Measurements from ENCODE around the gene SHFL. TPM values are rescaled to one million over a fixed set of nuclear protein-coding genes. Genes with fewer than 3 reads are reported as not detected.
A peak's percentile ranks its signal among the peaks of the same experiment; 100 is the strongest.

Gene SHFL
- total RNA-seq, 4 donors from 2014 or later, result 39.9 to 125 (median 62.7) TPM

DNA sequence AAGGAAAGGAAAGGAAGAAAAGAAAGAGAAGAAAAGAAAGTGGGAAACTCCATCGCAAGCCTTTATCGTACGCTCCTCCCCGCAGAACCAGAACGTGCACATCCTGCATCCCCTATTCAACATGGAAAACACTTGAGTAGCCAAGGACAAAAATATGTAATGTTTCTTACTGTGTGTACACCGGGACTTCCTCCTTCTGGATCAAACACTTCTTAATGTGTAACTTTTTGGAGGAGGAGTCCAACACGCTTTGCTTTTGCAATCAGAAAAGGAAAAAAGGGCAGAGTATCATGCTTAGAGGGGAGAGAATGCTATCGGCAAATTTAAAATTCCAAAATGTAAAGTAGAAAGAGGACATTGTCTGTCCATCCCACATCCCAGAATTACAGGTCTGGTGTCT, 7.8 kb upstream of the SHFL start:
- H3K4me1 ChIP-seq, result no peaks in the 10 kb centered on the region
- H3K27ac ChIP-seq, result no peak overlapping the region
- no peak overlapping the region for H3K4me3 ChIP-seq

DNA sequence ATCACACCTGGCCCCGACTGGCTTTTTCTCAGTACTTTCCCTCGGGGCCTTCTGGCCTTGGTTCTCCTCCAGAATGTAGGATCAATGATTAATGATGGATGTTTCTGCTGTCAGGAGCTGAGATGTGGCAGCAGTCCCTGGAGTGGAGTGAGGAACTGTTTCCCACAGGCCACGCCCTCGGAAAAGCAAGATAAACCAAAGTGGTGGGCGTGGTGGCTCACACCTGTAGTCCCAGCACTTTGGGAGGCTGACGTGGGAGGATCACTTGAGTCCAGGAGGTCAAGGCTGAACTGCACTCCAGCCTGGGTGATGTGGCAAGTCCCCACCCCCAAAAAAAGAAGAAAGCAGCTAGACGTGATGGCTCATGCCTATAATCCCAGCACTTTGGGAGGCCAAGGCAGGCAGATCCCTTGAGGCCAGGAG, 7.1 kb upstream of the SHFL start:
- H3K27ac ChIP-seq, result no peak overlapping the region
- peaks cover 0 to 2% (median under 1%) of the 10 kb centered on the region in 4 donors for H3K9me3 ChIP-seq
- TF ChIP-seq, protein P1, sequence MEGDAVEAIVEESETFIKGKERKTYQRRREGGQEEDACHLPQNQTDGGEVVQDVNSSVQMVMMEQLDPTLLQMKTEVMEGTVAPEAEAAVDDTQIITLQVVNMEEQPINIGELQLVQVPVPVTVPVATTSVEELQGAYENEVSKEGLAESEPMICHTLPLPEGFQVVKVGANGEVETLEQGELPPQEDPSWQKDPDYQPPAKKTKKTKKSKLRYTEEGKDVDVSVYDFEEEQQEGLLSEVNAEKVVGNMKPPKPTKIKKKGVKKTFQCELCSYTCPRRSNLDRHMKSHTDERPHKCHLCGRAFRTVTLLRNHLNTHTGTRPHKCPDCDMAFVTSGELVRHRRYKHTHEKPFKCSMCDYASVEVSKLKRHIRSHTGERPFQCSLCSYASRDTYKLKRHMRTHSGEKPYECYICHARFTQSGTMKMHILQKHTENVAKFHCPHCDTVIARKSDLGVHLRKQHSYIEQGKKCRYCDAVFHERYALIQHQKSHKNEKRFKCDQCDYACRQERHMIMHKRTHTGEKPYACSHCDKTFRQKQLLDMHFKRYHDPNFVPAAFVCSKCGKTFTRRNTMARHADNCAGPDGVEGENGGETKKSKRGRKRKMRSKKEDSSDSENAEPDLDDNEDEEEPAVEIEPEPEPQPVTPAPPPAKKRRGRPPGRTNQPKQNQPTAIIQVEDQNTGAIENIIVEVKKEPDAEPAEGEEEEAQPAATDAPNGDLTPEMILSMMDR (IDR thresholded peaks at IDR 0.05), result no peak
- no peak for TF ChIP-seq POLR2A (IDR thresholded peaks at IDR 0.05)
- DNase-seq, result no peak
- H3K27me3 ChIP-seq, result no peaks in the 10 kb centered on the region
- no peak overlapping the region for H3K4me3 ChIP-seq
- no peaks in the 10 kb centered on the region for H3K4me1 ChIP-seq
- no peaks in the 10 kb centered on the region for H3K36me3 ChIP-seq

More for the DNA sequence above, 7.8 kb upstream of the SHFL start:
- TF ChIP-seq POLR2A (IDR thresholded peaks at IDR 0.05), result no peak
- TF ChIP-seq, protein P1 (IDR thresholded peaks at IDR 0.05), result no peak
- H3K27me3 ChIP-seq, result no peaks in the 10 kb centered on the region
- no peaks in the 10 kb centered on the region for H3K36me3 ChIP-seq
- DNase-seq, result no peak
- peaks cover 0 to 8% (median 3%) of the 10 kb centered on the region in 4 donors for H3K9me3 ChIP-seq

DNA sequence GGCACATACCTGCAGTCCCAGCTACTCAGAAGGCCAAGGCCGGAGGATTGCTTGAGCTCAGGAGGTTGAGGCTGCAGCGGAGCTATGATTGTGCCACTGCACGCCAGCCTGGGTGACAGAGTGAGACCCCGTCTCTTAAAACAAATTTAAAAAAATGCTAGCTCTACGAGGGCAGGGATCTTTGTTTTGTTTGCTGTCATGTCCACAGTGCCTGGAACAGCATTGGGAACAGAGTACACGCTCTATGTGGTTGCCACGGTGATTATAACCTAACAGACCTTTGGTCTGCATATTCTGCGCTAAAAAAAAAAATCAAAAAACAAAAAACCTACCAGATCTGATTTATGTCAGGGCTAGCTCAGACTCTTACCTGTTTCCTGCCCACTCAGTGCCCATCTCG, 2.2 kb upstream of the SHFL start:
- Histone ChIP-seq H3K27me3 (no peaks in the 10 kb centered on the region), H3K27ac (no peak overlapping the region), H3K4me1 (peaks cover 0 to 10% (median 4%) of the 10 kb centered on the region in 4 donors), H3K9me3 (no peaks in the 10 kb centered on the region), H3K36me3 (peaks cover 0 to 1% (median 0%) of the 10 kb centered on the region in 3 donors), H3K4me3 (no peak overlapping the region)
- TF ChIP-seq, protein P1 (IDR thresholded peaks at IDR 0.05), result no peak
- no peak for TF ChIP-seq POLR2A (IDR thresholded peaks at IDR 0.05)
- DNase-seq, result no peak

DNA sequence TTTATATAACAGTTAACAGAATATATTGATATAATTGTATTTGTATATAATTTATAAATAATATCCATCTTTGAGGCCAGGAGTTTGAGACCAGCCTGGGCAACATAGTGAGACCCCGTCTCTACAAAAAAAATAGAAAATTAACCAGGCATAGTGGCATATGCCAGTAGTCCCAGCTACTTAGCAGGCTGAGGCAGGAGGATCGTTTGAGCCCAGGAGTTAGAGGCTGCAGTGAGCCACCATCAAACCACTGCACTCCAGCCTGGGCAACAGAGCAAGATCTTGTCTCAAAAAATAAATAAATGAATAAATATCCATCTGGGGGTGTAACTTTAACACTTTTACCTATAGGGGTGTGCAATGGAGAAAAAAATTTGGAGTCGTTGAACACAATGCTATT, 1.3 kb upstream of the SHFL start:
- Histone ChIP-seq H3K9me3 (no peaks in the 10 kb centered on the region), H3K27me3 (no peaks in the 10 kb centered on the region), H3K4me3 (no peak overlapping the region), H3K4me1 (peaks cover 0 to 10% (median 4%) of the 10 kb centered on the region in 4 donors), H3K27ac (no peak overlapping the region), H3K36me3 (peaks cover 0 to 10% (median 0%) of the 10 kb centered on the region in 3 donors)
- DNase-seq, result no peak
- no peak for TF ChIP-seq POLR2A (IDR thresholded peaks at IDR 0.05)
- TF ChIP-seq, protein P1 (IDR thresholded peaks at IDR 0.05), result no peak

GRCh38 chr19:10086591-10087192, 575 bp downstream of the SHFL start:
- TF ChIP-seq, protein P1 (IDR thresholded peaks at IDR 0.05), result no peak
- no peak for TF ChIP-seq POLR2A (IDR thresholded peaks at IDR 0.05)
- Histone ChIP-seq H3K9me3 (no peaks in the 10 kb centered on the region), H3K36me3 (peaks cover 0 to 26% (median 0%) of the 10 kb centered on the region in 3 donors), H3K4me1 (peaks cover 0 to 10% (median 4%) of the 10 kb centered on the region in 4 donors), H3K27me3 (no peaks in the 10 kb centered on the region), H3K4me3 (peak overlapping the region; percentile 82 to 99 (median 92)), H3K27ac (peak overlapping the region; percentile 86 to 92 (median 88))
- peak in 1 of 3 donors; percentile 60 for DNase-seq
